Body of pancreas (tissue), 4 donors: ENCODE data around the gene MFAP1.

Source experiments
- CTCF ChIP-seq, 7 experiments: fragments of 450-650 bp in 4 of 7; fragments of 200-600 bp in 3 of 7; sonication (generic) in 3 of 7; IDR thresholded peaks; one replicate each; pipeline ENCODE4 v1.5.1; 2016 to 2019; ENCODE audit warnings: antibody characterized with exemption in 7 of 7
- POLR2A ChIP-seq, 3 donors: fragments of 450-650 bp; IDR thresholded peaks; one replicate each; pipeline ENCODE4 v1.6.1; 2016; ENCODE audit warnings: antibody characterized with exemption in 3 of 3, mild to moderate bottlenecking in 2 of 3

GRCh38 chr15:43779016-43779415 lies 45.5 kb downstream of the MFAP1 start:
- TF ChIP-seq CTCF (IDR thresholded peaks at IDR 0.05) (no peak), POLR2A (IDR thresholded peaks at IDR 0.05) (no peak)
